ENCODE data around the gene MTFR2.

Gene MTFR2

DNA sequence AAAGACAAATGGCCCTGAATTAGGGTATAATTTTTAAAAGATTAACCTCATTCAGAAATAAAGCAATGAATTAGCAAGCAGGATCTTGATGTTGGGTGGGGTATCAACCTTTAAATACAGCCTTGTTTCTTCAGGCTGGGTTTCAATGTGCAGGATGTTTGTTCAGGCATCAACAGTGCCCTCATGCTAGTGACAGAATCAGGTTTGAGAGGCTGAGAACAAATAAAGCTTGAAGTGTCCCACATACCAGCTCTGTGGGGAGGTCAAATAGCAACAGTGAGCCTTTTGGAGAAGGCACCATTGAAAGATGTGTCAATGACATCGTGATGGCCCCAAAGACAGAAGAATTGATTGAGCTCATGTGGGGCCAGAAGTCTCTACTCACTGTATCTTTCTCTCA is 68.2 kb downstream of the MTFR2 start:
- DNase-seq, result no peak

DNA sequence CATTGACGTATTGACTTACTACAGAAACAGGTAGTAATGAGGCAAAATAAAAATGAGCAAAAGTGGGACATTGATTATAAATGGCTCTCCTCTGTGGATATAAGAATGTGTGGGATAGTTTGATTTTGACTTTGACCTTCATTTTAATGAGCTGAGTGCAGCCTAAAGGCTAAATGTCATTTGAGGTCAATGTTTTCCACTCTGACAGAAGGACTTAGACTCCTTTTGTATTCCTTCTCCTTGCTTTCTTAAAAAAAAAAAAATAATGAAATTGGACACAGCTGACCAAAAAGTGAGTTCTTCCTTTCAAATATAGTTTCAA is 68.6 kb downstream of the MTFR2 start:
- DNase-seq, result no peak
